HG03521 (cell line): ENCODE measurements around the gene CDK5R1.
A peak's percentile ranks its signal among the peaks of the same experiment; 100 is the strongest.
"Not testable (repeated sequence)": the region's sequence is repeated elsewhere in the genome, so short reads cannot be mapped to it uniquely, and the experiment has no call there.

Source experiments
- ATAC-seq: cut with Tn5 transposase; IDR thresholded peaks from one replicate; pipeline ENCODE4 v1.9.1; 2021; ENCODE audit warnings: mild to moderate bottlenecking, moderate library complexity; ENCODE audit not compliant: unreplicated experiment

Gene CDK5R1

DNA sequence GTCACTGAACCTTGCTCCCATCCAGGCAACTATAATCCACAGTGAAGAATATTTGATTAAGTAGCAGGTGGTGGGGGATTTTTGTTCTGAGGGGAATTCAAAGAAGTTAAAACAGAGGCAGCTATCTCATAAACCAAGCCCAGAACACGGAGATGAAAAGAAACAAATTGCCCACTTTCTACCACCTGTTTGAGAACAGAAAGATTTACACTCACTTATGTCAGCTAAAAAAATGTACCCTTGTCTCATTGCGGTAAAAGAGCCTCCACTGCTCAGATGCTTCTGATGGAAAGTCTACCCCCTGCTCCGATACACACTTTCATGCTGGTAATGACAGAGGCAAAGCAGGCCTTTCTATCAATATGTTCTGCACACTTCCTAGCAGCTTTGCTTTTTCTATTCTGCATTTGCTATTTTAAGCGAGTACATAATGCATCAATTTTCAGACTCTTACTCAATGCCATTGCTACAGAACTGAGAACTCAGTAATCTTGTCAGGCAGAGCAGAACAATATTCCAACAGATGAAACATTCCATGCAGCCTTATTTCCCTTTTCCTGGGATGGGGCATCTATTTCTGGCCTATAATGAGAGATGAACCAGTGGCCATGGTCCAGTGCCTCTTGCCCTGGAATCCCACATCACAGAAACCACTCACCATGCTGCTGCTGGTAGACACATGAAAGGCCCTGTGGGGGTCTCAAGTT is 29.0 kb downstream of the CDK5R1 start:
- no peak for ATAC-seq

DNA sequence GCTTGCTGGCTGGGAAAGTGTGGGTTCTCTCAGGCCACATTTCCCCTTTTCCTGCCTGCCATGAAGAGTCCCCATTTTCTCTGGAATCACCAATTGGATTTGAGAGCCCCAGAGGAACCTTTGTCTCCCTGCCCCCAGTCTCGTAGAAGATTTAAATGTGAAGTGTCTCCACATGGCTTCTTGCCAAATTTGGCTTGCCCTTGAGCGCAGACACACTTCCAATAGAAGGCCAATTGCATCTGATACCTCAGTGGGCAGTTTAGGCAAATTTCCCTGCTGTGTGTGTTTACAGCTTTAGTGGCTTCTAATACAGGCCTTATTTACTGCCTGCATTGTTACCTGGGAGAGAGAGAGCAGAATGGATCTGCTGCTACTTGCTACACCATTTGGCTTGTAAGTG is 29.7 kb downstream of the CDK5R1 start:
- no peak for ATAC-seq

DNA sequence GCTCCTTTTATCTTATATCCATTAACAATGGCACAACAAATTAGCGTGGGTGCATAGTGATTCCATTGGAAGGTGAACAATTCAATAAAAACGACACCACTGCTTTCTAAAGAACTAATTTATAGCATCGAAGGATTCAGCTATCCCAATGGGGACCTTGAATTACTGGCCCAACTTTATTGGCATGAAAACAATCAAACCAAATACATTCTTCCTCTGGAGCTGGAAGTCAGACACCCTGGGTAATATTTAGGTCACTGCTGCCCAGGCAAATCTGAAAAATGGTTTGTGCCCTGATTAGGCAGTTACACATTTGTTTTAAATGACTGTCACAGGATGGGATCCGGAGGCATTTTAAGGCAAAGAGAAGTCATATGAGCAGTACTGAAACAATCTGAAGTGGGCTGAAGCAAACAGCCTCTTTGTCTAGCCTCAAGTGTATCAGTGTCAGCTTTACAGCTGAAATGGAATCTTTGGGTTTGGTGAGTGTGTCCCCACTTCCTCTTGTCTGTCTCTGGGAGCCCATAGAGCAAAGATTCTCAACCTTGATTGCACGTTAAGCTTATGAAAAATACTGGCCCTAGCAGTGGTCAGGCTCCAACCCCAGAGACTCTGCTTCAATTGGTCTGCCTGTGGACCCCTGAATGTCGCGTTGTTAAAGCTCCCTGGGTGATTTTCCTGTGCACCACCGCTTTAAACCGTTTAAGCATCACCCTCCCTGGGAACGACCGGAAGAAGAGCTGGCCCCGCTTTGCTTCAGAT is 30.3 kb downstream of the CDK5R1 start:
- no peak for ATAC-seq

DNA sequence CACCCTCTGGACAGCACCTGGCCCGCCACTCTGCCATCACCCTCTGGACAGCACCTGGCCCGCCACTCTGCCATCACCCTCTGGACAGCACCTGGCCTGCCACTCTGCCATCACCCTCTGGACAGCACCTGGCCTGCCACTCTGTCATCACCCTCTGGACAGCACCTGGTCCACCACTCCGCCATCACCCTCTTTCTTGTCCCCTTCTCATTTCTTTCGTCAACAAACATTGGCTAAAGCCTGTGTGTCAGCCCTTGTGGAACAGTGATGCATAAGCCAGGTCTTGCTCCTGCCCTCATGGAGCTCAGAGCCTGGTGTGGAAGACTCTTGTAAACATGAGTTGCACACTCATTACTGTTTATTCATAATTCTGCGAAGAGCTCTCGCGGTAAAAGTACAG is 31.2 kb downstream of the CDK5R1 start:
- no peak for ATAC-seq

DNA sequence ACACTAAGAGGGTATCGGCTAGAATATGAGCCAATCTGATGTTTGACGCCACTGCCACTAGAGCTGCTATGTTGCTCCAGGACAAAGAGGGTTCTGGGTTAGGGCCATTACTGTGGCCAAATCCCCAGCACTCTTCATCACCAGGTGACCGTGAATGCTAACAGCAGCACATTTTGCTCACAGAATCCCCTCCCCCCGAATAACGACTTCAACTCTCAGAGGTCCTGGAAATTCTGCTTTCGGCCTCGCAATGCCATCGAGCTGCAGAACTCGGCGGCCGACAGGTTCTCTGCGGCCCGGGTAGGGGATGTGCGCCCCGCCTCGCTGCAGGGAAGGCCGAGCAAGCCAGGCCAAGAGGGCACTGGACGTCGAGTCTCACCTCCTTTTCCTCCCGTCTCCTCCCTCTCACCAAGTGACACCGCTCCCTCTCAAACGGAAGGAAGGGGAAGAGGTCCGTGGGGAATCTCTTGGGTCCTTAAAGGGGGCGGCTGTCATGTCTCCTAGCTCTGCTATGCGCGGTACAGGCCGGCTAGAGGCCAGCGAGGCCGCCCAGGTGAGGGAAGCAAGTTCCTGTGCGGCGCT is 31.9 kb downstream of the CDK5R1 start:
- no peak for ATAC-seq

DNA sequence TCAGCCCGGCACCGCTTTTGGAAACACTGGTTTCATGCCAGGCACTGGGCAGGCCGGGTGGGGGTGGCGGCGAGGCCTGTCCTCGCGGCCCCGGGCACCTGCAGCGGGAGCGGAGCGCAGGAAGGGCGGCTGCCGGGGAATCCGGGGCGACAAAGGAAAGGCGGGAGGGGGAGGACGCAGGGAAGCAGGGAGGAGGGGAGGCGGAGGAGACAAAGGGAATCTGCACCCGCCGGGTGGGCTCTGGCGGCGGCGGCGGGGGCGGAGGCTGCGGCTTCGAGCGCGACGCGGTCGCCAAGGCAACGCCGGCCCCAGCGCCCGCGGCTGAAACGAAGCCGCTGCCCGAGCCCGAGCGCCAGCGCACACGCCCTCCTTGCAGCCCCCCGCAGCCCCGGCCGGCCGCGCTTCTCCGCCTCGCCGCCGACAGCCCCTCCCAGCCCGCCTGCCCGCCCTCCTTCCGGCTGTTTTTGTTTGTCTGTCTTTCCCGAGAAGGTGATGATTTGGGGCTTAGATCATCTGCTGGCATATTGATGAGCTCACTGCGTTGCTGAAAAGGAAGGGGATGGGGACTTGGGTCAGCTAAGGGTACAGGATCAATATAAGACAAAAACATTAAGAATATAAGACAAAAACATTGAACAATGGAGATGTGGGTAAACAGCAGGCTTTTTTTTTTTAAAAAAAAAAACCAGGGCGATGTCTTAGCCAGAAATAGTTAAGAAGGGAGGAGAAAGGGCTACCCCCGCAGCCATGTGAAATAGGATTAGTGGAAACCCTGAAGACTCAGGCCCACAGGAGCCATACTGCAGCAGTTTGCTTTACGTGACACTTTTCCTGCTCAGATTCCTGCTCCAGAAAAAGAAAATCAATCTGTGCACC is 32.7 kb downstream of the CDK5R1 start:
- no peak for ATAC-seq

DNA sequence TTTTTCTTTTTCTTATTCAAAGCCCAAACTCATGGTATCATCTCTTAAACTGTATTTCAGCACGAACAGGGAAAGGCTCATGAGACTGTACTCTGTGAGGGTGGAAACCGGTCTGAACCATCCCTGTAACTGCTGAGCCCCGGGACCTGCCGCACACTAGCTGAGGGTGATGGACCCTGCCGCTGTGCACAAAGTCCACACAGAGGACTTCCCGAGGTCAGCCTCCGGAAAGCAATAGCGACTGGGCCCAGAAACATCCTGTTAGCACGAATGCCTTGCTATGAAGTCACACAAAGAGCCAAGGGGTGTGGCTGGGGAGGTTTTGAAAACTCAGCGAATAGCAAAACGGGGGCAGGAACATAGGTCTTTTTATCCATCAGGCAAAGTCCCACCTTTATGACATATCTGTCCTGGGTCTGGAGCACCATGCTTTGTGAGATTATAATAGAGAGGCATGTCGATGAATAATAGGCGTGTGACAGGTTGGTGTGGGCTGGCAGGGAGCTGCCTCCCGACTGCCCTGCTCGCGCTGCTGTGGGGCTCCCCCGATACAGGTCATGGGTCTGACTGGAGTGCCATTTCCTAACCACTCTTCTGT is 33.4 kb downstream of the CDK5R1 start:
- no peak for ATAC-seq

DNA sequence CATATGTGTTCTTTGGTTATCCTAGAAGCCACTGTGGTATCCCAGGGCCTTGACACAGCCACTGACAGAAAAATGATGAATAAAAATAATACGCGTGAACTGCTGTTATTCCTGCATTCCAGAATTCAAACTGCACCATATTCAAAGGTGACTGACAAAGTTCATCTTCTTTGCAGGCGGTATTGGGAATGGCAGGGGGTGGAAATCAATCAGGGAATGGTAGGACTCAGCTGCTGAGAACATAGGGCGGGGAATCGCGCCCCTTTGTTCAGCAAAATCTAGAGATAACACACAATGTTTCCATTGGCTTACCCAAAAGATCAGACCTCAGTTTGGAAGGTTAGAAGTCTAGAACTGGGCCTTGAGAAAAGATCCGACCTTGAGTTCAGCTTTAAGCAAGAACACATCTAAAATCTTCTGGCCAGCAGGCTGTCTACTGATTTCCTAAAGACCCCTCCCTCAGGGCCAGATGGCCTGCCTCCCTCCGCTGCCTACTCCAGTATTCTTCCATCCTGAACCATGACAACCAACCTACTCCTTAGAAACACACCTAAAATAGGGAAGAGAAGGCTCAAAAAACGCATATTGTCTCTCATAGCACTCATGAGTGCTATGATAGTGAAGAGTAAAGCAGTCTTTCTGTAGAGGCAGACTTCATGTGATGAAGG is 34.1 kb downstream of the CDK5R1 start:
- ATAC-seq: no peak

DNA sequence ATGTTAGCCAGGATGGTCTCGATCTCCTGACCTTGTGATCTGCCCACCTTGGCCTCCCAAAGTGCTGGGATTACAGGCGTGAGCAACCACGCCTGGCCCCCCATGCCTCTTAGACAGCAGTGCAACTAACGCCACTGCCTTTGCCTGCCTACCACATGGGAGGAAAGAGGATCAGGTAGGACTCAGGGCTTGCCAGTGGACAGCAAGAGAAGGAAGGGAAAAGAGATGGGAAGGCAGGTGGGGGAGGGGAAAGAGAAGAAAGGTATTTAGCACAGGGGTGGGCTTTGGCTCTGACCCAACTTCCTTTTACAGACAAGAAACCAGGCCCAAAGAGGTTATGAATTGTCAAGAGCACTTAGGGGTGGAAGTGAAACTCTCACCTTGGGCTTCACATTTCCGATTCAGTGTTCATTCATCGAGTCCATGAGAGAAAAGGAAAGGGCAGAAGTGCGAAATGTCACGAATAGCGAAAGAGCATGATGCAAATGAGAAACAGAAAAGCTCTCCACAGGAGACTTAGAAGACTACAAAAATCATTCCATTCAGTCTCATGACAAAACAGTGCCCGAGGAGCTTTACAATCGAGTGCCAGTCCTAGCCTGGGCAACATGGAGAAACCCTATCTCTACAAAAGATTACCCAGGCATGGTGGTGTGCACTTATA is 36.4 kb downstream of the CDK5R1 start:
- peak; percentile 50 for ATAC-seq

DNA sequence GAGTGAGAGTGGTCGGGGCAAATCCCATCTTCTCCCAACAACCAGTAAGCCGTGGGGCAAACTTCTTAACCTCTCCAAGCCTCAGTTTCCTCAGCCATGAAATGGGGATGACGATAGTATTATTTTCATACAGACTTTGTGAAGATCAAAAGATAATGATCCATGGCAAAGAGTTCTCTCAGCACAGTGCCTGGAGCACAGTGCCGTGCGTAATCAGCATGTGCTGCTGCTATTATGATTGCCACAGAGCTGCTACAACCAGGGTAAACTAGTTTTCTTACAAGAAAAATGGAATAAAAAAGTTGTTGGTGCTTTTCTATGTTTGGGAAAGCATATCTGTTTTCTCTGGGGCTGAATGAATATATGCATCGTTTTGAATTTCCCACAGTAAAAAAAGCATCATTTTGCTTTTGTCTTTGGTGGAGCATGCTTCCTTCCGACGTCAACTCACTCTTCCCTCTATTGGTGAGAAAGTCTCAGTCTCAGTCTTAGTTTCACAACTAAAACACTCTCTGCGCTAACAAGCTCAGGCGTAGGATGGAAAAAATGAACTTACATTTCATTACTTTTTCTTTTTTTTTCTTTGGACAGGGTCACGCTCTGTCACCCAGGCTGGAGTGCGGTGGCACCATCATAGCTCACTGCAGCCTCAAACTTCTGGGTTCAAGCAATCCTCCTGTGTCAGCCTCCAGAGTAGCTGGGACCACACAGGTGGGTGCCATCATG is 37.2 kb downstream of the CDK5R1 start:
- no peak for ATAC-seq

DNA sequence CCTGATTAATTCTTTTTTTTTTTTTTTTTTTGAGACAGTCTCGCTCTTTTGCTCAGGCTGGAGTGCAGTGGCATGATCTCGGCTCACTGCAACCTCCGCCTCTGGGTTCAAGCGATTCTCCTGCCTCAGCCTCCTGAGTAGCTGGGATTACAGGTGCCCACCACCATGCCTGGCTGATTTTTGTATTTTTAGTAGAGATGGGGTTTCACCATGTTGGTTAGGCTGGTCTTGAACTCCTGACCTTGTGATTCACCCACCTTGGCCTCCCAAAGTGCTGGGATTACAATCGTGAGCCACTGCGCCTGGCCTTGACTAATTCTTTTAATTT is 37.7 kb downstream of the CDK5R1 start:
- not testable (repeated sequence) for ATAC-seq

DNA sequence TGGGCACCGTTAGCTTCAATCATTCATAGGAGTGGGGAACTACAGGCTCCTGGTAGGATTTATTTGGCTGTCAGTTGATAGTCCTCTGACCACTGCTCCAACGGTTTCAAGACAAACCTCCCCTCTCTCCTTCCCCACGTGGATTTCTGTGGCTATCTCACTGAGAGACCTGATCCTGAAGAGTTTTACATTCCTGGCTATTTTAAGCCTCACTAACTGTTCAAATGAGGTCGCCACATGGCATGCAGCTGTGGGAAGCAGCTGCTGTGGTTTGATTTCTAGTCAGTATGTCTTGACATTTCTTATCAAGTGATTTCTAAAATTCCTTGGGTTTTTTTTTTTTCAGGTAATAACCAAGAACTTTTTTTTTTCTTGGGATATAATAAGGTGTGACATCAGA is 38.3 kb downstream of the CDK5R1 start:
- ATAC-seq: no peak

DNA sequence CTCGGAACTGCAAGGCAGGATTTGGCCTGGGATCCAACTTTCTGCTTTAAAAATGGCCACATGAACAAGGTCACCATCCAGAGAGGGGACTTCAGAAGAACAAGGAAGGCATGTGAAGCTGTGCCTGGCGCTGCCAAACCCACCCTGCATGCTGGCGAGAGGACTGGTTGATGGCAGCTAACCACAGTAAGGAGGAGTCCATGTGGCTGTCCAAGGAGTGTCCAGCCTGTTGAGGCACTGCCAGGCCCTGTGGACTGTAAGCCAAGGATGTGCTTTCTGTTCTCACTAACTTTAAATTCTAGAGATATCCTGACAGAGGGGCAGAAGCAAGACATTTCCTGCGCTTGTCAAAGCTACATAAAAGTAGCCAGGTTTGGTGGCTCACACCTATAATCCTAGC is 40.4 kb downstream of the CDK5R1 start:
- ATAC-seq: no peak

DNA sequence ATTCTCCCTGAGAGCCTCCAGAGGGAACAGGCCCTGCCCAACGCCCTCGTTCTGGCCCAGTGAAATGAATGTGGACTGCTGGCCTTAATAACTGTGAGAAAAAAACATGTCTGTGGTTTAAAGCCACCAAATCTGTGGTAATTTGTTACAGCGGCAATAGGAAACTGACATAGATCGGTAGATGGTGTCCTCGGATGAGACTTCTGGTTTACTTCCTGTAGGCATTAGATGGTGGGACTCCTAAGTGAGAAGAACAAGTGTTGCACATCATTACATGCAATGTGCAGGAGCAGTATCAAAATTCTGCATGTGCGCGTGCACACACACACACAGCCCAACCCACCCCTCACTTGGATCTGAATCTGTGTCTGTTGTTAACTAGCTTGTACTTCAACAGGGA is 42.0 kb downstream of the CDK5R1 start:
- ATAC-seq: no peak

DNA sequence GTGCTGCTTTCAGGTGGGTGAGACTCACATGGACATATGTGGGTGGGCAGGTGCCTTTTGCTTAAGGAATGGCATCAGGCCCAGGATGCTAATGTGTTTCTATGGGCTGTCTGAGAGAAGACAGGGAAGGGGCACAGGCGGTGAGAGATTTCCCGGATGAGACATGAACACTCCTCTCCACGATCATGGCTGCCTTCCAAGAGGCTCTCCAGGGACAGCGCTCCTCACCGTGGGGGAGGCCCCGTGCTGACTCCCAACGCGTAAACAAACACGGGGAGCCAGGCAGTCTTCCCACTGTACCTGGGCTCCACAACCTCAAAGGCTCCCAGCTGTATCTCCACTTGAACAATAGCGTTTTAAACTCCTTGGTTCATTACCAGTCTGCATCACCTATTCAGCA is 42.8 kb downstream of the CDK5R1 start:
- no peak for ATAC-seq

DNA sequence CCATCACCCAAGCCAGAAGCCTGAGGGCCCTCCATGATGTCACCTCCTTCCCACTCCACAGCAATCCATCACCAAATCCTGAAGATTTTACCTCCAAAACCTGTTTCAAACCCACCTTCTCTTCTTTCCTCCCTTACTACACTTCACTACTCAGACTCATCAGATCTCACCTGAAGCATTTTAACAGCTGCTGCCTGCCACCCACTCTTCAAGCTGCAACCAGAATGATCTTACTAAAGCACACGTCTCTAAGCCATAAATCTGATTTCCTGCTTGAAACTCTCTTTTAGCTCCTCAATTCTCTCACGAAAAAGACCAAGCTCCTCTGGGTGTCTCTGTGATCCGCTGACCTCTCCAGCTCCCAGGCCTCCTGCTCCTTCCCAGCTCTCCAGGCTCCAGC is 46.5 kb downstream of the CDK5R1 start:
- ATAC-seq: no peak

DNA sequence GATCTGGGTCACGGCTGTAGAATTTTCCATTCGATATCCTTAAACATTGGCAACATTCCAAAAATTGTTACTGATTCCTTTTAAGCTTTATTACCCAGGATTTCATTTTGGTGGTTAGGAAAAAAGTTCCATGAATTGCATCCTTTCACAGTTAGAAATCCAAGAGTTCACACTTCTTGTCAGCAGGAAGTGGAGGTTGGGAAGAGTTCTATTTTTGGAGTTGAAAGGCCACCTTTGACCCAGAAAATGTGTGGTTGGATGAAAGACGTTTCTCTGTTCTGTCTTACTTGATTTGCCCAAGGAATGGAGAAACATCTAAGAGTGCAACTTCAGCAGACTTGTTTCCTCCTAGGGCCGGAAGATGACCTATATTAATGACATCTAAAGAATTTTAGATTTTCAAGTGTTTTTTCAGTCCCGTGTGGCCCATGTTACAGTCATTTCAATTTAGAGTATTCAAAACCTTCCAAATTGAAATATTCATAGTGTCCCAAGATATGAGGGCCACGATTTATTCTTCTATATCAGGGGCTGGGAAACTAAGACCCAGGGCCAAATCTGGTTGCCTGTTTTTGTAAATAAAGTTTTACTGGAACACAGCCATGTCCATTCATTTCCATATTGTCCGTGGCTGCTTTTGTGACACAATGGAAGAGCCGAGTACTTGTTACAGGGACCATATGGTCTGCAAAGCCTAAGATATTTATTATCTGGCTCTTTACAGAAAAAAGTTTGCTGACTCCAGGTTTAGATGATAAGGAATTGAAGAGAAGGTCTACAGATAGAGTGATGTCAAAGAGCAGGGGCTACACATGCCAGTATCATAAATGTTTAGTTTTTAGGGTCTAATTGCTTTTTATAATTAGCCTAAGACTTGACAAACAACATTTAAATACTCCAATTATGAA is 50.2 kb downstream of the CDK5R1 start:
- no peak for ATAC-seq
